OCI-LY7 (cell line): ENCODE measurements around the gene KLHL17. TPM values are rescaled to one million over a fixed set of nuclear protein-coding genes. Genes with fewer than 3 reads are reported as not detected.

Source experiments
- BruUV-seq: library from RNA; stranded (reverse); fragments of 400-500 nt; replicated peaks from 2 replicates; lab custom pipeline; 2021; lab: Mats Ljungman, UMichigan
- CTCF ChIA-PET: fragments of 300-600 bp; sonication (Branson Sonifier 250); formaldehyde crosslinking; loops from one replicate; lab custom pipeline; 2022; ENCODE audit warnings: antibody characterized with exemption; ENCODE audit not compliant: unreplicated experiment; lab: Charles Lee
- POLR2A ChIA-PET: fragments of 300-600 bp; sonication (Branson Sonifier 250); formaldehyde crosslinking; loops from one replicate; lab custom pipeline; 2022; ENCODE audit warnings: antibody characterized with exemption; lab: Charles Lee
- DNase-seq: peaks from one replicate; pipeline ENCODE4 v3.0.0-alpha.2; 2015; ENCODE audit warnings: low spot score
- H2AFZ ChIP-seq: fragments of 200-600 bp; sonication (generic), shearing (Covaris generic); 2 replicates; pipeline ENCODE4 v1.6.1; 2014; ENCODE audit warnings: mild to moderate bottlenecking, antibody characterized with exemption, low read length, moderate library complexity
- H3K27ac ChIP-seq: fragments of 200-600 bp; sonication (generic); 2 replicates; pipeline ENCODE4 v1.5.1; 2014; ENCODE audit warnings: mixed run types, low read depth, mild to moderate bottlenecking, moderate library complexity, low read length, inconsistent platforms; ENCODE audit not compliant: poor library complexity, severe bottlenecking
- H3K36me3 ChIP-seq: fragments of 200-600 bp; sonication (generic); 2 replicates; pipeline ENCODE4 v1.6.1; 2014; ENCODE audit warnings: mild to moderate bottlenecking, antibody characterized with exemption, low read length, moderate library complexity, mixed read lengths; ENCODE audit not compliant: insufficient read depth
- H3K4me1 ChIP-seq: fragments of 200-600 bp; sonication (generic); 2 replicates; pipeline ENCODE4 v1.5.1; 2014; ENCODE audit warnings: mild to moderate bottlenecking, low read length; ENCODE audit not compliant: insufficient read depth, poor library complexity, severe bottlenecking
- H3K4me2 ChIP-seq: fragments of 200-600 bp; sonication (generic); 2 replicates; pipeline ENCODE4 v1.6.1; 2014; ENCODE audit warnings: mild to moderate bottlenecking, low read length
- H3K4me3 ChIP-seq: fragments of 200-600 bp; sonication (generic); 2 replicates; pipeline ENCODE4 v1.5.1; 2014; ENCODE audit warnings: mild to moderate bottlenecking, low read depth, low read length; ENCODE audit not compliant: poor library complexity, severe bottlenecking
- H3K79me2 ChIP-seq: fragments of 200-600 bp; sonication (generic); 2 replicates; pipeline ENCODE4 v1.6.1; 2016; ENCODE audit warnings: low read depth, mild to moderate bottlenecking, low read length, moderate library complexity, mixed read lengths; ENCODE audit not compliant: insufficient read depth
- H3K9me2 ChIP-seq: fragments of 200-600 bp; sonication (generic); 2 replicates; pipeline ENCODE4 v1.6.1; 2016; ENCODE audit warnings: mild to moderate bottlenecking, low read length, mixed read lengths; ENCODE audit not compliant: insufficient read depth
- H3K9me3 ChIP-seq: fragments of 200-600 bp; sonication (generic); 2 replicates; pipeline ENCODE4 v1.6.1; 2014; ENCODE audit warnings: mild to moderate bottlenecking, mixed run types, low read length, mixed read lengths
- H4K20me1 ChIP-seq: fragments of 200-600 bp; sonication (generic); 2 replicates; pipeline ENCODE4 v1.6.1; 2014; ENCODE audit warnings: mild to moderate bottlenecking, antibody characterized with exemption, low read length, moderate library complexity, mixed read lengths; ENCODE audit not compliant: insufficient read depth
- EZH2phosphoT487 ChIP-seq: fragments of 200-600 bp; sonication (generic); IDR thresholded peaks from 2 replicates; pipeline ENCODE4 v1.6.1; 2018; ENCODE audit warnings: low read depth, borderline replicate concordance, mild to moderate bottlenecking, mixed run types, antibody characterized with exemption, low read length, moderate library complexity, mixed read lengths
- intact Hi-C: fragments of 100-400 bp; cut with micrococcal nuclease; formaldehyde crosslinking; loops from one replicate; pipeline ENCODE4 v1.10.0; 2022; ENCODE audit not compliant: unreplicated experiment
- total RNA-seq, 2 experiments: library from RNA; depleted of rRNA in 1 of 2; stranded (reverse); fragments of >200 nt in 1 of 2; shearing (Covaris generic) in 1 of 2; gene quantifications; 2 replicates each; pipeline ENCODE4 v1.2.3, GENCODE V29; 2014 to 2022
- TF ChIP-seq, protein P1 (sequence below): fragments of 200-600 bp; sonication (generic); conservative IDR thresholded peaks from 2 replicates; pipeline ENCODE4 v1.5.1; 2014; ENCODE audit warnings: mild to moderate bottlenecking, antibody characterized with exemption, low read length, moderate library complexity, mixed read lengths

Gene KLHL17
- total RNA-seq, 2 experiments from 2014 or later: 21.7 to 23.3 TPM

DNA sequence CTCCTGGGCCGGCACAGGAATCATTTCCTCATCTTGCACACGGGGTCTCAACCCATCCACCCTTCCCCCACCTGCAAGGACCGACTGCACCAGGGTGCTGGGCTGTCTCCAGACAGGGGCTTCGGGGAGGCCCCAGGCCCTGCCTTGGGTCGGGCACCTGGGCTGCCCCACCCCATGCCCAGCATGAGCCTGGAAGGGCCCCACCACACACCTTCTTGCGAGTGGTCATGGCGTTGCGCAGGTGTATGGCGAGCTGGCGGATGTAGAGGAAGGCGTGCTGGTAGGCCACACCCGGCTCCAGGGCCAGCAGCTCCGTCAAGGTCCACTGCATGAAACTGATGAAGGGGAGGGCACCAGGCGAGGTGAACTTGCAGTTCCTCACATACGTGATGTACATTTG is 8.2 kb upstream of the KLHL17 start:
- Histone ChIP-seq H3K9me3 (no peaks in the 10 kb centered on the region), H3K4me3 (no peak overlapping the region), H3K36me3 (peaks cover 98% of the 10 kb centered on the region), H3K27ac (no peak overlapping the region), H3K4me2 (no peak overlapping the region), H2AFZ (no peak overlapping the region), H3K4me1 (no peaks in the 10 kb centered on the region), H3K9me2 (no peaks in the 10 kb centered on the region), H3K79me2 (peaks cover 1% of the 10 kb centered on the region; the same call in 1 of the 2 replicates), H4K20me1 (no peaks in the 10 kb centered on the region)
- POLR2A ChIA-PET: no interaction called here
- DNase-seq: no peak
- intact Hi-C loops: no loop called here
- no TSS peak for BruUV-seq
- CTCF ChIA-PET: no interaction called here
- no peak for TF ChIP-seq EZH2phosphoT487
- TF ChIP-seq, protein P1, sequence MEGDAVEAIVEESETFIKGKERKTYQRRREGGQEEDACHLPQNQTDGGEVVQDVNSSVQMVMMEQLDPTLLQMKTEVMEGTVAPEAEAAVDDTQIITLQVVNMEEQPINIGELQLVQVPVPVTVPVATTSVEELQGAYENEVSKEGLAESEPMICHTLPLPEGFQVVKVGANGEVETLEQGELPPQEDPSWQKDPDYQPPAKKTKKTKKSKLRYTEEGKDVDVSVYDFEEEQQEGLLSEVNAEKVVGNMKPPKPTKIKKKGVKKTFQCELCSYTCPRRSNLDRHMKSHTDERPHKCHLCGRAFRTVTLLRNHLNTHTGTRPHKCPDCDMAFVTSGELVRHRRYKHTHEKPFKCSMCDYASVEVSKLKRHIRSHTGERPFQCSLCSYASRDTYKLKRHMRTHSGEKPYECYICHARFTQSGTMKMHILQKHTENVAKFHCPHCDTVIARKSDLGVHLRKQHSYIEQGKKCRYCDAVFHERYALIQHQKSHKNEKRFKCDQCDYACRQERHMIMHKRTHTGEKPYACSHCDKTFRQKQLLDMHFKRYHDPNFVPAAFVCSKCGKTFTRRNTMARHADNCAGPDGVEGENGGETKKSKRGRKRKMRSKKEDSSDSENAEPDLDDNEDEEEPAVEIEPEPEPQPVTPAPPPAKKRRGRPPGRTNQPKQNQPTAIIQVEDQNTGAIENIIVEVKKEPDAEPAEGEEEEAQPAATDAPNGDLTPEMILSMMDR: no peak

DNA sequence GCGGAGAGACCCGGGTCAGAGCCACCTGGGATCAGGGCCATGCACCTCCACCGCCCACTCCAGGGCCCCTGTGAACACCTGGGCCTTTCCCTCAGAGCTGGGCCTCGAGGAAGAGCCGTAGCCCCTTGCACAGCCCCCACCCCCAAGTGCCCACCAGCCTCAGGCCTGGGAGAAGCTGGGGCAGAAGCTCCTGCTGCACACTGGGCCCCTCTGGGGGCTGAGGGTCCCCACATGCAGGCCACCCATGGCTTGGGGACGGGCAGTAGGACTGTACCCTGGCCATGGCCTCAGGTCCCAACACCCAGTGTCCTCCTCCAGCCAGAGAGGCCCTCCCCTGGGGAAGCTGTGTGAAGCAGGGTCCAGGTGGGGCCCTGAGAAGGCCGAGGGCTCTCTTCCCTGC is 7.8 kb upstream of the KLHL17 start:
- H3K9me3 ChIP-seq: no peaks in the 10 kb centered on the region
- no peak for DNase-seq
- no peak overlapping the region for H2AFZ ChIP-seq
- no peak overlapping the region for H3K4me2 ChIP-seq
- no peak for TF ChIP-seq EZH2phosphoT487
- TF ChIP-seq, protein P1: no peak
- no peak overlapping the region for H3K4me3 ChIP-seq
- H3K27ac ChIP-seq: no peak overlapping the region
- peaks cover under 1% of the 10 kb centered on the region; the same call in 1 of the 2 replicates for H4K20me1 ChIP-seq
- H3K36me3 ChIP-seq: peaks cover 94% of the 10 kb centered on the region
- H3K79me2 ChIP-seq: peaks cover 5% of the 10 kb centered on the region
- CTCF ChIA-PET: no interaction called here
- intact Hi-C loops: no loop called here
- BruUV-seq: no TSS peak
- H3K9me2 ChIP-seq: no peaks in the 10 kb centered on the region
- POLR2A ChIA-PET: no interaction called here
- peaks cover 4% of the 10 kb centered on the region for H3K4me1 ChIP-seq

DNA sequence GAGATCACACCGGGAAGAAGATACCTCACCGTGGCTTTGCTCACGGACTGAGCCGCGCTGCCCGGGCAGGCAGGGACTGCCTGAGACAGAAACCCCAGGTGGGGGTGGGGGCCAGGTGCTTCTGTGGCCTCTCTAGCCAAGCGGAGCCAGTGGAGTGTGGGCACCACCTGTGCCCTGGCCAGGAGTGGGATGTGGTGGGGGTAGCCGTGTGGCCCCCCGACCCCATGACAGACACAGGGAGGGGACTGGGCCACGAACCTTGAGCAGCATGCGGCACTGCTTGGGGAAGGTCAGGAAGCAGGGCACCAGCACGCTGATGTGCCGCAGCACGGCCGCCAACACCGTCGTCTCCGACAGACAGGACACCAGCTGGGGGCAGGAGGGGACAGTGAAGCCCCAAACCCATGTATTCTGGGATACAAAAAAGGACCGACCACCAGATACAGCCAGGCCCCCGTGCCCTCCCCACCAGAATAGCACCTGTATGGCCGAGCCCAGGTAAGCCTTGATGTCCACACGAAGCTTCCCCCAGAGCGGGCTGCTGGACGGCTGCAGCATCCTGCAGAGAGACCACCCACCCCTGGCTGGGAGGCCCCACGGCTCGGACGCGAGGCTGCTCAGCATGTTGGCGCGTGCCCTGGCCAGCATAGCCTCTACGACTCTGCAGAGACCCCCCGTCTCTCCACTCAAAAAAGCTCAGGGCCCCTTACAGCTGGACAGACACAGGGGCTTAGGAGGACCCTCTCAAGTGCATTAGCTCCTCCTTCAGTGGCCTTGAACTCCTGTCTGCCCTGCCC is 6.7 kb upstream of the KLHL17 start:
- Histone ChIP-seq H3K4me2 (no peak overlapping the region), H3K9me2 (no peaks in the 10 kb centered on the region), H4K20me1 (peaks cover 4% of the 10 kb centered on the region; the same call in 1 of the 2 replicates), H2AFZ (no peak overlapping the region), H3K9me3 (no peaks in the 10 kb centered on the region), H3K4me1 (peaks cover 10% of the 10 kb centered on the region), H3K27ac (no peak overlapping the region), H3K4me3 (no peak overlapping the region), H3K36me3 (peaks cover 84% of the 10 kb centered on the region), H3K79me2 (peaks cover 17% of the 10 kb centered on the region)
- POLR2A ChIA-PET: no interaction called here
- no peak for DNase-seq
- TF ChIP-seq EZH2phosphoT487: no peak
- TF ChIP-seq, protein P1: no peak
- no TSS peak for BruUV-seq
- intact Hi-C loops: no loop called here
- CTCF ChIA-PET: no interaction called here
